ENCODE measurements around the gene OR52E6.

OR52E6 gene

DNA sequence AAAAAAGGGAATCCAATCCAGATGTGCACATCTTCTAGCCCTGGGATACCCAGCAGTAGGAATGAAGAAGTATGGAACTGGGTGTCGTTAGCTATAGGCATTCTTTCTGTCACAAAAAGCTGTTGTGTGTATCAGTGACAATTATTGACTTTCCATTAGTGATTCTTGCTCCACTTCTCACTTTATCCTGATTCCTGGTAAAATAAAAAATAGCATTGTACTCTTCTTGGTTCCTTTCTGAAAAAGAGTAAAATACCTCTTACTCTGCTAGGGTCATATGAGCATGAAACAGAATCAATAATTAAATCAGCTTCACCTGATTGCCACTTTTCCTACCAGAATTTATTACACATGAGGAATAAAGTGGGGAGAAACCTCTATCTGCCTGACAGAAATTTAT lies at the start of gene OR52E6:
Gene OR52E6, minus strand, starts transcription at position 101 of the 400 bp plus-strand sequence. Its CDS starts 0 bp downstream, at position 101.
- no peak for DNase-seq

- no peak for DNase-seq
Observed at GRCh38 chr11:5891216-5891800, 49.6 kb upstream of the OR52E6 start.

GRCh38 chr11:5887661-5888060 lies 46.0 kb upstream of the OR52E6 start:
- no peak for DNase-seq

- DNase-seq, result no peak
Observed at GRCh38 chr11:5887172-5887571, 45.5 kb upstream of the OR52E6 start.

- DNase-seq, result no peak
Observed at GRCh38 chr11:5881756-5882155, 40.1 kb upstream of the OR52E6 start.

DNA sequence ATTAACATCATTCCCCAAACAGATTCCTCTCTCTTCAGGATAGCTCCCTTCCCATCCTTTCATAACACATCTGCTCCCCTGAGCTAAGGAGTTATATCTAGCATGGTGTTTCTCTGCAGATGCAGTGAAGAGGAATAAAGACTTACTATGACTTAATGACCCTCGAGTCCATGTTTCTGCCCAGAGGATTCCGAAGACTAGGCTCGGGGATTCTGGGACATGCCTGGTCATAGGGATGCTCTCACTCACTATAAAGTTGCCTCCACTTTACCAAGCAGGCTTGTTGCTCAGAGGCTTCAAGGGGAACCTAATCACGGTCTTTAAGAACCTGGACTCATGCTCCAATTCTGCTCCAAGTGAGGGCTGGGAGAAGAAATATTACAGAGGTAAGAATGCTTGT lies 38.6 kb upstream of the OR52E6 start, which contains the start of gene OR52E4:
Gene OR52E4, plus strand, starts transcription at position 301 of the 400 bp plus-strand sequence. CDS start 3,664 bp downstream, outside the sequence.
- DNase-seq, result no peak

- no peak for DNase-seq
Observed at GRCh38 chr11:5878564-5878963, 36.9 kb upstream of the OR52E6 start.

- DNase-seq, result no peak
Observed at GRCh38 chr11:5865826-5866225, 24.1 kb upstream of the OR52E6 start.

DNA sequence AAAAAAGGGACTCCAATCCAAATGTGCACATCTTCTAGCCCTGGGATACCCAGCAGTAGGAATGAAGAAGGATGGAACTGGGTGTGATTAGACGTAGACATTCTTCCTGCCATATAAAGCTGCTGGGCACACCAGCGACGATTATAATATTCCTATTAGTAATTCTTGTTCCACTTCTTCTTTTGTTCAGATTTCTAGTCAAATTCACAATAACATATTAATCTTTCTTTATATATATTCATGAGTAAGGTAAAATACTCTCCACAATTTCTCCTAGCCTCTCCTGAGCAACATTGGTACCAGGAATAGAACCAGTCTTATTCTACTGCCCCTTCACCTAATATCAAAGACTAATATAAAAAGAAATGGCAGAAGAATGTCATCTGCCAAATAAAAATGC lies 15.9 kb upstream of the OR52E6 start, which contains the start of gene OR52E8:
Gene OR52E8, minus strand, starts transcription at position 101 of the 400 bp plus-strand sequence. Its CDS starts 0 bp downstream, at position 101.
- DNase-seq, result no peak

GRCh38 chr11:5851002-5851401 lies 9.3 kb upstream of the OR52E6 start:
- no peak for DNase-seq

DNA sequence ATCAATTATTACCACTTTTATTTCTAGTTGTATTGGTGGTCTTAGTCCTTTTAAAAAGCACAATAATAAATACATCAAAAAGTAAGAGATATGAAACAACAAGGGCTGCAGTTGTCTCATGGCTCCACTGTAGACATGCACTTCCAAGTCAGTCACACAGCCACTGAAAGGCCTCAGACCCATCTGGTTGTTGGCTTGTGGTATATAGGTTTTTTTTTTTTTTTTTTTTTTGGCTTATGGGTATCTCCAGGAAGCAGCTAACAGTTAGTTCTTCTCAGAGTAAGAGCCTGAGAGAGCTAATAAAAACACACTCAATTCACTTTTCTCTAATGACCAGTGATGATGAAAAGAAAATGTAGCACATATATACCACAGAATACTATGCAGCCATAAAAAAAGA lies 6.0 kb upstream of the OR52E6 start:
- no peak for DNase-seq

DNA sequence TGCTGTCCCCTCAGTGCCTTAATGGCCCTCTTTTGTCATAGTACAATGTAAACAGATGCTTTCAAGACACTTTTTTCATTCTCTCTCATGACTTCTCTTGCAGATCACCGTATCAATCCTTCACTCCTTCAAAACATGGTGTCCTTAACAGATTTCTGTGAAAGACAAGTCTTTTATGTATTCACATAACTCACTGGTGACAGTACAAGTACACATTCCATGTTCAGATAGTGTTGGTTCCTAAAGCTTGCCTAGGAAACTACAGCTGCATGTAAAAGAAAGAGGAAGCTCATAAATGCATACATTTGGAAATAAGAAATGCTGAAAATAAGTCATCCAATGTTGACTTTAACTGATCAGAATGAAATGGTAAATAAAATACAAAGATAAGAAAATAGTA lies 5.0 kb upstream of the OR52E6 start:
- DNase-seq, result no peak

DNA sequence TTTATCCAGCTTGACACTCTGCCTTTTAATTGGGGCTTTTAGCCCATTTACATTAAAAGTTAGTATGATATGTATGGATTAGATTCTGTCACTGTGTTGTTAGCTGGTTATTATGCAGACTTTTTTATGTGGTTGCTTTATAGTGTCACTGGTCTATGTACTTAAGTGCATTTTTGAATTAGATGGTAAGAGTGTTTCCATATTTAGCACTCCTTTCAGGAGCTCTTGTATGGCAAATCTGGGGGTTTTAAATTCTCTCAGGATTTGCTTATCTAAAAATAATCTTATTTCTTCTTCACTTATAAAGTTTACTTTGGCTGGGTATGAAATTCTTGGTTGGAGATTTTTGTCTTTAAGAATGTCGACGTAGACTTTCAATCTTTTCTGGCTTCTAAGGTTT lies 4.0 kb downstream of the OR52E6 start:
- DNase-seq, result no peak

- DNase-seq, result no peak
Observed at GRCh38 chr11:5833446-5833845, 8.3 kb downstream of the OR52E6 start.

DNA sequence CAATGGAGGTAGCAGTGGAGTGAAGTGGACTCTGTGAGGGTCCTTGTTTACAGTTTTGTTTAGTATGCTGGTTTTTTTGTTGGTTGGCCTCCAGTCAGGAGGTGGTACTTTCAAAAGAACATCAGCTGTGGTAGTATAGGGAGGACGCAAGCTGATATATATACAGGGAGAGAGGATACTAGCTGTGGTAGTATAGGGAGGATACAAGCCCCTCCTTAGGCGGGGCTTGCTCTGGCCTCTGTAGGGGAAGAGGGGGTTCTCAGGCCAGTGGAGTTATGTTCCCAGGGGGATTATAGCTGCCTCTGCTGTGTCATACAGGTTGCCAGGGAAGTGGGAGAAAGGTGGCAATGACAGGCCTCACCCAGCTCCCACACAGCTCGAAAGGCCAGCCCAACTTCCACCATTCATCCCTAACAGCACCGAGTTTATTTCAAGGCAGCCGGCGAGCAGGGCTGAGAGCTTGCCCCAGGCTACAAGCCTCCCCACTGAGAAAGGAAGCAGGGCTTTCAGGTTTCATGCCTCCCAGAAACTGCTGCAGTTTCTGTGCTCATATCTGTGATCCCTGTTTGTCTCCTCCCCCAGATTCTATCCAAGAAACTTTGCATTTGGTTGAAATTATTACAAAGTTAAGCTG lies 10.4 kb downstream of the OR52E6 start:
- DNase-seq, result no peak

GRCh38 chr11:5818245-5818886 lies 23.3 kb downstream of the OR52E6 start:
- DNase-seq, result no peak

GRCh38 chr11:5815534-5815933 lies 26.2 kb downstream of the OR52E6 start:
- no peak for DNase-seq

GRCh38 chr11:5809905-5810795 lies 31.5 kb downstream of the OR52E6 start:
- no peak for DNase-seq

DNA sequence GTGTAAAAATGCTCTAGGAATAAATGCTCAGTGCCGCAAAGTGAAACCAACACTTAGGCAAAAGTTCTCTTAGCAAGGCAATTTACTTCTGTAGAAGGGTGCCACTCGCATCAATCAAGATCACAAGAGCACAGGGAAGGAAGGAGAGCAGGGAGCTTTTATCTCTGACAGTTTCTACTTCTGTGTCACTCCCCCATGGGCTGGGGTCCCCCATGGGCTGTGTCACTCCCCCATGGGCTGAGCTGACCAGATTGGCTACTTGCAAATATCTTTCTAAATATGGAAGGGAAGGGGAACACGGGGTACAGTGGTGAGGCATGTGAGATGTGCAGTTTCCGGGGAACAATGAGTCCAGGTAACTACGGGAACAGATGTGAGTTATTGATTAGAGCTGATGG lies 32.6 kb downstream of the OR52E6 start:
- DNase-seq, result no peak

DNA sequence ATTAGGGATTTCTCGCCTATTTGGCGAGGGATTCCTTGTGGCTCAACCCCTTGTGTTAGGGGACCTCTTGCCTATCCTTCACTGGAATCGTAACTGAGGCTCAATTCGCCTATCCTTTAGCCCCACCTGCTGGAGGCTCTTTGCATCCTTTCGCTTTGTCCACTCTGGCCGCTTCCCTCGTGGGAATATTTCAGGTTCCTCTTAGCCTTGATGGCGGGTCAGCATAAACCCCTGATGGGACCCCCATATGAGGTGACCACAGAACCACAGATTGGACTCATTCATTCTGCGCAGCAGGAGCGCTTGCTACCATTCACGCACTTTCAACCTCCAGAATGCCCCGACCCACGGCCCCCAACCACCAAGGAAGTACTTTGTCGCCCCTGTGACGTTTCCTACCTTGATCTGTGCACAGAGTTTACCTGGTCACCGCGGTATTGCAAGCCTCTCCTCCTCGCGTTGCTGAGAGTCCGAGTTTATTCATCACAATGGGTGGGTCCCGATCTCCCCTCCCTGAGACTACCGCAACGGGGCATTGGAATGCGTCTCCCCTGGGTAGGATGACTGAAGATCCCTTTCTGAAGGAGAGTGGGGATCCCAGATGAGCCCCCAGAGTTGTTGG lies 33.1 kb downstream of the OR52E6 start, which contains the start of gene OR52N2:
Gene OR52N2, plus strand, starts transcription at position 425 of the 622 bp plus-strand sequence. CDS start 11,412 bp downstream, outside the sequence.
- peak; percentile 52 for DNase-seq

GRCh38 chr11:5807580-5807979 lies 34.1 kb downstream of the OR52E6 start:
- no peak for DNase-seq

- DNase-seq, result no peak
Observed at GRCh38 chr11:5803982-5804381, 37.7 kb downstream of the OR52E6 start.

Measured in activated CD4-positive, alpha-beta T cell treated with anti-CD3 and anti-CD28 coated beads for 1 hour (primary cell).